Naive B cell (primary cell): Measurements from ENCODE around the gene S100A4. TPM values are rescaled to one million over a fixed set of nuclear protein-coding genes. Genes with fewer than 3 reads are reported as not detected.
A peak's percentile ranks its signal among the peaks of the same experiment; 100 is the strongest.

Experiments
- ATAC-seq, 2 donors: fragments of 150-1000 bp; cut with Tn5 transposase; 2 replicates each; pipeline ENCODE4 v1.10.0; 2021; ENCODE audit warnings: low read depth in 2 of 2, mild to moderate bottlenecking in 2 of 2, moderate library complexity in 2 of 2
- DNase-seq: peaks from one replicate; pipeline ENCODE4 v3.0.0; 2022
- H3K27ac Mint-ChIP-seq, 6 donors: one replicate each; pipeline ENCODE4 v1.8.0; 2020 to 2022; ENCODE audit warnings: mild to moderate bottlenecking in 6 of 6, mixed read lengths in 6 of 6, moderate library complexity in 5 of 6, inconsistent platforms in 2 of 6
- H3K27me3 Mint-ChIP-seq, 3 donors: one replicate each; pipeline ENCODE4 v1.8.0; 2021 to 2022; ENCODE audit warnings: mixed read lengths in 3 of 3, mild to moderate bottlenecking in 1 of 3
- H3K36me3 Mint-ChIP-seq, 2 donors: one replicate each; pipeline ENCODE4 v1.8.0; 2020 to 2022; ENCODE audit warnings: mixed read lengths in 2 of 2, inconsistent platforms in 1 of 2, mild to moderate bottlenecking in 1 of 2
- H3K4me1 Mint-ChIP-seq, 3 donors: one replicate each; pipeline ENCODE4 v1.8.0; 2020 to 2022; ENCODE audit warnings: mixed read lengths in 3 of 3, inconsistent platforms in 1 of 3, mild to moderate bottlenecking in 1 of 3, moderate library complexity in 1 of 3
- H3K4me3 Mint-ChIP-seq, 8 donors: one replicate each; pipeline ENCODE4 v1.8.0; 2020 to 2022; ENCODE audit warnings: mild to moderate bottlenecking in 8 of 8, mixed read lengths in 8 of 8, moderate library complexity in 8 of 8, inconsistent platforms in 2 of 8
- H3K9me3 Mint-ChIP-seq, 7 donors: one replicate each; pipeline ENCODE4 v1.8.0; 2020 to 2022; ENCODE audit warnings: mixed read lengths in 7 of 7, mild to moderate bottlenecking in 5 of 7, inconsistent platforms in 2 of 7, moderate library complexity in 1 of 7
- polyA plus RNA-seq, 6 donors: library from polyadenylated mRNA; unstranded; fragments of 300-500 nt; fragmentation: Illumina TruSeq; gene quantifications; one replicate each; pipeline ENCODE4 v1.2.3, GENCODE V29; 2021; ENCODE audit warnings: low read depth in 6 of 6

S100A4 gene
- polyA plus RNA-seq, 6 donors from 2014 or later, result 50.2 to 167 (median 93.2) TPM

- Mint-ChIP-seq H3K27ac (peak overlapping the region in 2 of 6 donors; percentile 11 to 44), H3K9me3 (no peaks in the 10 kb centered on the region), H3K4me1 (peaks cover 0 to 5% (median 4%) of the 10 kb centered on the region in 3 donors), H3K36me3 (no peaks in the 10 kb centered on the region), H3K27me3 (peaks cover 0 to 3% (median 0%) of the 10 kb centered on the region in 3 donors), H3K4me3 (no peak overlapping the region)
- ATAC-seq, result no peak
- DNase-seq, result no peak
These were observed 26.4 kb downstream of the S100A4 start for GRCh38 chr1:153519242-153519641.

GRCh38 chr1:153515504-153516394, 29.9 kb downstream of the S100A4 start:
- Mint-ChIP-seq H3K4me3 (peak overlapping the region in 2 of 8 donors; percentile 62 to 69), H3K36me3 (no peaks in the 10 kb centered on the region)
- no peak for ATAC-seq

GRCh38 chr1:153513666-153514065, 31.9 kb downstream of the S100A4 start:
- H3K4me1 Mint-ChIP-seq, result peaks cover 4 to 12% (median 4%) of the 10 kb centered on the region in 3 donors

More at GRCh38 chr1:153515504-153516394, 29.9 kb downstream of the S100A4 start:
- DNase-seq, result no peak
- Mint-ChIP-seq H3K27ac (peak overlapping the region in 1 of 6 donors; percentile 86), H3K9me3 (no peaks in the 10 kb centered on the region), H3K27me3 (no peaks in the 10 kb centered on the region), H3K4me1 (peaks cover 3 to 10% (median 4%) of the 10 kb centered on the region in 3 donors)

GRCh38 chr1:153513023-153513422, 32.6 kb downstream of the S100A4 start:
- ATAC-seq, result no peak
- Mint-ChIP-seq H3K27ac (no peak overlapping the region), H3K27me3 (no peaks in the 10 kb centered on the region), H3K9me3 (no peaks in the 10 kb centered on the region), H3K4me1 (peaks cover 0 to 12% (median 4%) of the 10 kb centered on the region in 3 donors), H3K4me3 (no peak overlapping the region), H3K36me3 (no peaks in the 10 kb centered on the region)
- no peak for DNase-seq

More at GRCh38 chr1:153513666-153514065, 31.9 kb downstream of the S100A4 start:
- no peak for ATAC-seq
- H3K4me3 Mint-ChIP-seq, result no peak overlapping the region
- no peaks in the 10 kb centered on the region for H3K36me3 Mint-ChIP-seq
- DNase-seq, result no peak
- H3K27me3 Mint-ChIP-seq, result no peaks in the 10 kb centered on the region
- no peak overlapping the region for H3K27ac Mint-ChIP-seq
- no peaks in the 10 kb centered on the region for H3K9me3 Mint-ChIP-seq

GRCh38 chr1:153510984-153511410, 34.6 kb downstream of the S100A4 start:
- Mint-ChIP-seq H3K27me3 (no peaks in the 10 kb centered on the region), H3K4me1 (peaks cover 0 to 6% (median 4%) of the 10 kb centered on the region in 3 donors), H3K27ac (peak overlapping the region in 1 of 6 donors; percentile 84), H3K4me3 (no peak overlapping the region), H3K36me3 (no peaks in the 10 kb centered on the region), H3K9me3 (no peaks in the 10 kb centered on the region)
- ATAC-seq (peak; percentile 84 to 91), DNase-seq (peak; percentile 68)

- Mint-ChIP-seq H3K9me3 (no peaks in the 10 kb centered on the region), H3K4me3 (no peak overlapping the region), H3K27ac (no peak overlapping the region), H3K4me1 (peaks cover 0 to 6% (median 4%) of the 10 kb centered on the region in 3 donors), H3K36me3 (no peaks in the 10 kb centered on the region), H3K27me3 (no peaks in the 10 kb centered on the region)
- ATAC-seq, result peak; percentile 55 to 71
- DNase-seq, result peak; percentile 19
These were observed 35.8 kb downstream of the S100A4 start for GRCh38 chr1:153509729-153510354.

- ATAC-seq (no peak), DNase-seq (no peak)
- Mint-ChIP-seq H3K9me3 (no peaks in the 10 kb centered on the region), H3K27ac (no peak overlapping the region), H3K36me3 (no peaks in the 10 kb centered on the region), H3K27me3 (no peaks in the 10 kb centered on the region), H3K4me1 (peaks cover 0 to 6% (median 4%) of the 10 kb centered on the region in 3 donors), H3K4me3 (no peak overlapping the region)
These were observed 36.6 kb downstream of the S100A4 start for GRCh38 chr1:153509036-153509435.

- ATAC-seq (no peak), DNase-seq (no peak)
- Mint-ChIP-seq H3K27me3 (no peaks in the 10 kb centered on the region), H3K36me3 (no peaks in the 10 kb centered on the region), H3K4me3 (no peak overlapping the region), H3K9me3 (no peaks in the 10 kb centered on the region), H3K27ac (no peak overlapping the region), H3K4me1 (peaks cover 0 to 6% (median 4%) of the 10 kb centered on the region in 3 donors)
These were observed 37.6 kb downstream of the S100A4 start for GRCh38 chr1:153507926-153508583.

GRCh38 chr1:153506831-153507413, 38.7 kb downstream of the S100A4 start:
- Mint-ChIP-seq H3K36me3 (no peaks in the 10 kb centered on the region), H3K4me3 (no peak overlapping the region), H3K27me3 (no peaks in the 10 kb centered on the region), H3K27ac (peak overlapping the region in 1 of 6 donors; percentile 49), H3K4me1 (peaks cover 0 to 6% (median 4%) of the 10 kb centered on the region in 3 donors), H3K9me3 (no peaks in the 10 kb centered on the region)
- DNase-seq, result no peak
- ATAC-seq, result no peak

- no peak overlapping the region for H3K27ac Mint-ChIP-seq
- H3K4me3 Mint-ChIP-seq, result no peak overlapping the region
These were observed 39.2 kb downstream of the S100A4 start for GRCh38 chr1:153506386-153506785.

GRCh38 chr1:153505576-153505975, 40.0 kb downstream of the S100A4 start:
- Mint-ChIP-seq H3K36me3 (no peaks in the 10 kb centered on the region), H3K9me3 (peaks cover 0 to 2% (median 0%) of the 10 kb centered on the region in 7 donors), H3K27ac (no peak overlapping the region)

More at GRCh38 chr1:153506386-153506785, 39.2 kb downstream of the S100A4 start:
- DNase-seq, result no peak
- ATAC-seq, result no peak
- Mint-ChIP-seq H3K9me3 (no peaks in the 10 kb centered on the region), H3K4me1 (peaks cover 0 to 6% (median 4%) of the 10 kb centered on the region in 3 donors), H3K27me3 (no peaks in the 10 kb centered on the region), H3K36me3 (no peaks in the 10 kb centered on the region)

GRCh38 chr1:153503766-153504165, 41.8 kb downstream of the S100A4 start:
- ATAC-seq (no peak), DNase-seq (no peak)
- peak overlapping the region in 1 of 8 donors; percentile 52 for H3K4me3 Mint-ChIP-seq
- no peaks in the 10 kb centered on the region for H3K4me1 Mint-ChIP-seq
- no peaks in the 10 kb centered on the region for H3K36me3 Mint-ChIP-seq
- H3K27ac Mint-ChIP-seq, result peak overlapping the region in 1 of 6 donors; percentile 33
- peaks cover 5 to 22% (median 11%) of the 10 kb centered on the region in 3 donors for H3K27me3 Mint-ChIP-seq
- H3K9me3 Mint-ChIP-seq, result peaks cover 0 to 2% (median 0%) of the 10 kb centered on the region in 7 donors

More at GRCh38 chr1:153505576-153505975, 40.0 kb downstream of the S100A4 start:
- ATAC-seq (no peak), DNase-seq (no peak)
- H3K27me3 Mint-ChIP-seq, result peaks cover 0 to 6% (median 0%) of the 10 kb centered on the region in 3 donors
- H3K4me1 Mint-ChIP-seq, result no peaks in the 10 kb centered on the region
- H3K4me3 Mint-ChIP-seq, result no peak overlapping the region

- Mint-ChIP-seq H3K4me3 (no peak overlapping the region), H3K9me3 (peaks cover 0 to 2% (median 0%) of the 10 kb centered on the region in 7 donors), H3K27ac (no peak overlapping the region), H3K36me3 (no peaks in the 10 kb centered on the region), H3K4me1 (peaks cover 10 to 12% (median 12%) of the 10 kb centered on the region in 3 donors), H3K27me3 (peaks cover 15 to 32% (median 23%) of the 10 kb centered on the region in 3 donors)
- DNase-seq (no peak), ATAC-seq (no peak)
These were observed 46.9 kb downstream of the S100A4 start for GRCh38 chr1:153498746-153499145.
